CD4-positive, alpha-beta T cell treated with Interleukin-10 for 1 hour (primary cell): ENCODE results near the gene NLGN1.

Experiments
- DNase-seq: peaks from one replicate; pipeline ENCODE4 v3.0.0-alpha.2; 2020

NLGN1 gene

GRCh38 chr3:173732237-173732636, 334.7 kb downstream of the NLGN1 start:
- no peak for DNase-seq

GRCh38 chr3:173733029-173733652, 335.6 kb downstream of the NLGN1 start:
- no peak for DNase-seq

- DNase-seq: no peak
These were observed 336.9 kb downstream of the NLGN1 start for GRCh38 chr3:173734473-173734872.

GRCh38 chr3:173734895-173735294, 337.4 kb downstream of the NLGN1 start:
- no peak for DNase-seq

GRCh38 chr3:173735841-173736240, 338.3 kb downstream of the NLGN1 start:
- no peak for DNase-seq

GRCh38 chr3:173737167-173737808, 339.7 kb downstream of the NLGN1 start:
- DNase-seq: no peak

GRCh38 chr3:173739726-173740125, 342.2 kb downstream of the NLGN1 start:
- no peak for DNase-seq

GRCh38 chr3:173742491-173742890, 344.9 kb downstream of the NLGN1 start:
- no peak for DNase-seq

- DNase-seq: no peak
These were observed 345.6 kb downstream of the NLGN1 start for GRCh38 chr3:173743111-173743510.

- DNase-seq: no peak
These were observed 346.0 kb downstream of the NLGN1 start for GRCh38 chr3:173743516-173743915.

GRCh38 chr3:173744479-173744878, 346.9 kb downstream of the NLGN1 start:
- no peak for DNase-seq

- DNase-seq: no peak
These were observed 347.4 kb downstream of the NLGN1 start for GRCh38 chr3:173744895-173745294.

GRCh38 chr3:173745952-173746682, 348.6 kb downstream of the NLGN1 start:
- DNase-seq: no peak

- no peak for DNase-seq
These were observed 349.9 kb downstream of the NLGN1 start for GRCh38 chr3:173747427-173747826.

GRCh38 chr3:173748105-173748504, 350.6 kb downstream of the NLGN1 start:
- no peak for DNase-seq

- DNase-seq: no peak
These were observed 352.6 kb downstream of the NLGN1 start for GRCh38 chr3:173750095-173750494.

- DNase-seq: no peak
These were observed 353.0 kb downstream of the NLGN1 start for GRCh38 chr3:173750591-173750990.

- no peak for DNase-seq
These were observed 356.0 kb downstream of the NLGN1 start for GRCh38 chr3:173753593-173753992.

- no peak for DNase-seq
These were observed 357.6 kb downstream of the NLGN1 start for GRCh38 chr3:173755161-173755560.

GRCh38 chr3:173761161-173761560, 363.6 kb downstream of the NLGN1 start:
- no peak for DNase-seq

GRCh38 chr3:173762501-173762900, 365.0 kb downstream of the NLGN1 start:
- DNase-seq: no peak

- no peak for DNase-seq
These were observed 372.5 kb downstream of the NLGN1 start for GRCh38 chr3:173770011-173770410.

- no peak for DNase-seq
These were observed 373.4 kb downstream of the NLGN1 start for GRCh38 chr3:173770796-173771573.
